A673 (cell line): ENCODE results near the gene ELFN2.

Experiments used
- CTCF ChIP-seq: fragments of 300-800, 200-600 bp; sonication (generic); conservative IDR thresholded peaks from 2 replicates; pipeline ENCODE4 v1.5.1; 2017; ENCODE audit warnings: low read depth, mild to moderate bottlenecking, antibody characterized with exemption, low read length, moderate library complexity, mixed read lengths
- EZH2 ChIP-seq: fragments of 200-600 bp; sonication (generic); IDR thresholded peaks from 2 replicates; pipeline ENCODE4 v1.6.1; 2017; ENCODE audit warnings: borderline replicate concordance, low read depth, mild to moderate bottlenecking, mixed read lengths, antibody characterized with exemption, low read length; ENCODE audit not compliant: poor library complexity, severe bottlenecking

- TF ChIP-seq CTCF (no peak), EZH2 (no peak)
Observed at GRCh38 chr22:37425369-37425768, 1.9 kb downstream of the ELFN2 start.
